Astrocyte of the cerebellum (primary cell): Measurements from ENCODE around the gene CCR5AS.
A peak's percentile ranks its signal among the peaks of the same experiment; 100 is the strongest.

Experiments used
- DNase-seq: peaks from one replicate; pipeline ENCODE4 v3.0.0-alpha.2; 2011; ENCODE audit warnings: low read depth
- H3K4me3 ChIP-seq: 2 replicates; pipeline ENCODE4 v1.5.1; 2011; ENCODE audit warnings: mild to moderate bottlenecking, low read depth, low read length, moderate library complexity
- CTCF ChIP-seq: IDR thresholded peaks from 2 replicates; pipeline ENCODE4 v1.5.1; 2012; ENCODE audit warnings: low read length, low read depth, moderate library complexity, mild to moderate bottlenecking; ENCODE audit errors: missing control alignments
- in situ Hi-C: cut with HindIII; loops from 2 replicates; pipeline ENCODE4 v1.10.0; 2017; ENCODE audit warnings: low sequenced_read_pairs

Gene CCR5AS

GRCh38 chr3:46411271-46411670, 4.4 kb upstream of the CCR5AS start:
- in situ Hi-C loops: no loop called here
- H3K4me3 ChIP-seq: no peak overlapping the region
- no peak for TF ChIP-seq CTCF
- DNase-seq: no peak

GRCh38 chr3:46410669-46411068, 3.8 kb upstream of the CCR5AS start:
- in situ Hi-C loops: no loop called here
- DNase-seq: peak; percentile 51

GRCh38 chr3:46409739-46410489, 3.0 kb upstream of the CCR5AS start:
- in situ Hi-C loops: no loop called here
- H3K4me3 ChIP-seq: no peak overlapping the region
- no peak for TF ChIP-seq CTCF
- DNase-seq: no peak

More at GRCh38 chr3:46410669-46411068, 3.8 kb upstream of the CCR5AS start:
- H3K4me3 ChIP-seq: no peak overlapping the region
- TF ChIP-seq CTCF: no peak

- no peak for DNase-seq
- in situ Hi-C loops: no loop called here
These were observed 2.0 kb upstream of the CCR5AS start for GRCh38 chr3:46408853-46409252.

GRCh38 chr3:46407970-46408369, 1.1 kb upstream of the CCR5AS start:
- DNase-seq: no peak
- H3K4me3 ChIP-seq: no peak overlapping the region
- no peak for TF ChIP-seq CTCF
- in situ Hi-C loops: no loop called here

More at GRCh38 chr3:46408853-46409252, 2.0 kb upstream of the CCR5AS start:
- TF ChIP-seq CTCF: no peak
- no peak overlapping the region for H3K4me3 ChIP-seq

GRCh38 chr3:46406443-46406787, 451 bp downstream of the CCR5AS start:
- DNase-seq: no peak
- no peak overlapping the region for H3K4me3 ChIP-seq
- TF ChIP-seq CTCF: no peak
- in situ Hi-C loops: no loop called here
